MM.1S (cell line): ENCODE data around the gene KLF14.
"Not testable (repeated sequence)": the region's sequence is repeated elsewhere in the genome, so short reads cannot be mapped to it uniquely, and the experiment has no call there.

ENCODE experiments used
- DNase-seq: peaks from one replicate; pipeline ENCODE4 v3.0.0-alpha.2; 2015
- H2AFZ ChIP-seq: fragments of 300-600 bp; sonication (generic); 2 replicates; pipeline ENCODE4 v1.6.0; 2016; ENCODE audit warnings: antibody characterized with exemption, low read length
- H3F3A ChIP-seq: fragments of 300-600 bp; sonication (generic); 2 replicates; pipeline ENCODE4 v1.6.1; 2016; ENCODE audit warnings: mild to moderate bottlenecking, antibody characterized with exemption, low read length, moderate library complexity, mixed read lengths; ENCODE audit not compliant: insufficient read depth
- H3K27ac ChIP-seq: fragments of 300-600 bp; sonication (generic); 2 replicates; pipeline ENCODE4 v1.5.1; 2016; ENCODE audit warnings: mild to moderate bottlenecking, low read length
- H3K27me3 ChIP-seq: fragments of 300-600 bp; sonication (generic); replicated peaks from 2 replicates; pipeline ENCODE4 v1.6.0; 2016; ENCODE audit warnings: low read length; ENCODE audit not compliant: insufficient read depth
- H3K36me3 ChIP-seq: fragments of 300-600 bp; sonication (generic); replicated peaks from 2 replicates; pipeline ENCODE4 v1.6.1; 2016; ENCODE audit warnings: mild to moderate bottlenecking, low read length, mixed read lengths; ENCODE audit not compliant: insufficient read depth
- H3K4me1 ChIP-seq: fragments of 300-600 bp; sonication (generic); 2 replicates; pipeline ENCODE4 v1.6.1; 2016; ENCODE audit warnings: low read length, mixed read lengths
- H3K4me2 ChIP-seq: fragments of 300-600 bp; sonication (generic); 2 replicates; pipeline ENCODE4 v1.6.0; 2016; ENCODE audit warnings: low read depth, low read length
- H3K4me3 ChIP-seq: fragments of 300-600 bp; sonication (generic); 2 replicates; pipeline ENCODE4 v1.5.1; 2016; ENCODE audit warnings: low read length, mixed read lengths
- H3K79me2 ChIP-seq: fragments of 300-600 bp; sonication (generic); 2 replicates; pipeline ENCODE4 v1.6.1; 2016; ENCODE audit warnings: mixed run types, low read length, mixed read lengths
- H3K9ac ChIP-seq: fragments of 300-600 bp; sonication (generic); 2 replicates; pipeline ENCODE4 v1.6.1; 2016; ENCODE audit warnings: low read length, mixed read lengths
- H3K9me2 ChIP-seq: fragments of 300-600 bp; sonication (generic); replicated peaks from 2 replicates; pipeline ENCODE4 v1.6.1; 2016; ENCODE audit warnings: mild to moderate bottlenecking, low read length, mixed read lengths; ENCODE audit not compliant: insufficient read depth
- H3K9me3 ChIP-seq: fragments of 300-600 bp; sonication (generic); replicated peaks from 2 replicates; pipeline ENCODE4 v1.6.1; 2016; ENCODE audit warnings: mild to moderate bottlenecking, low read length, mixed read lengths; ENCODE audit not compliant: insufficient read depth
- H4K20me1 ChIP-seq: fragments of 300-600 bp; sonication (generic); 2 replicates; pipeline ENCODE4 v1.6.1; 2016; ENCODE audit warnings: mild to moderate bottlenecking, low read length, moderate library complexity, mixed read lengths; ENCODE audit not compliant: insufficient read depth
- CTCF ChIP-seq: fragments of 300-600 bp; sonication (generic); IDR thresholded peaks from 2 replicates; pipeline ENCODE4 v1.5.1; 2016; ENCODE audit warnings: antibody characterized with exemption, low read length, mixed read lengths
- EZH2 ChIP-seq: fragments of 300-600 bp; sonication (generic); optimal IDR thresholded peaks from 2 replicates; pipeline ENCODE3; 2017; ENCODE audit warnings: low read depth, mild to moderate bottlenecking, antibody characterized with exemption, low read length, mixed read lengths
- EZH2phosphoT487 ChIP-seq: fragments of 300-600 bp; sonication (generic); IDR thresholded peaks from 2 replicates; pipeline ENCODE4 v1.6.1; 2018; ENCODE audit warnings: antibody characterized with exemption, low read length

The KLF14 gene

GRCh38 chr7:130768854-130769253 is 34.8 kb upstream of the KLF14 start:
- no peak for DNase-seq
- Histone ChIP-seq H3K4me2 (no peak overlapping the region), H3F3A (no peaks in the 10 kb centered on the region), H3K4me3 (no peak overlapping the region), H3K9ac (no peak overlapping the region), H4K20me1 (no peaks in the 10 kb centered on the region), H3K27me3 (no peaks in the 10 kb centered on the region), H3K79me2 (no peaks in the 10 kb centered on the region), H3K9me2 (no peaks in the 10 kb centered on the region), H3K9me3 (no peaks in the 10 kb centered on the region), H3K4me1 (no peaks in the 10 kb centered on the region), H3K36me3 (no peaks in the 10 kb centered on the region), H2AFZ (no peak overlapping the region), H3K27ac (no peak overlapping the region)
- TF ChIP-seq EZH2 (no peak), CTCF (no peak), EZH2phosphoT487 (no peak)

GRCh38 chr7:130764569-130764968 is 30.6 kb upstream of the KLF14 start:
- H3F3A ChIP-seq, H2AFZ ChIP-seq, H3K4me3 ChIP-seq, H3K9me2 ChIP-seq, H3K9ac ChIP-seq, H3K4me1 ChIP-seq, H3K27ac ChIP-seq, H3K4me2 ChIP-seq, H3K36me3 ChIP-seq, H3K9me3 ChIP-seq, H4K20me1 ChIP-seq, DNase-seq, H3K27me3 ChIP-seq, H3K79me2 ChIP-seq: not testable (repeated sequence)

- DNase-seq: peak; percentile 65
- H3K9me2 ChIP-seq: no peaks in the 10 kb centered on the region
- no peak for TF ChIP-seq EZH2phosphoT487
- TF ChIP-seq EZH2: no peak
- TF ChIP-seq CTCF: peak; percentile 77
Measured at GRCh38 chr7:130758429-130759056, 24.5 kb upstream of the KLF14 start.

GRCh38 chr7:130756316-130756715 is 22.3 kb upstream of the KLF14 start:
- no peak overlapping the region for H3K4me3 ChIP-seq
- H3F3A ChIP-seq: no peaks in the 10 kb centered on the region
- no peak overlapping the region for H2AFZ ChIP-seq
- H3K4me1 ChIP-seq: no peaks in the 10 kb centered on the region
- TF ChIP-seq EZH2phosphoT487 (no peak), CTCF (no peak), EZH2 (no peak)
- no peaks in the 10 kb centered on the region for H3K79me2 ChIP-seq
- H3K9ac ChIP-seq: no peak overlapping the region
- H3K27me3 ChIP-seq: no peaks in the 10 kb centered on the region
- H3K27ac ChIP-seq: no peak overlapping the region
- H3K36me3 ChIP-seq: no peaks in the 10 kb centered on the region
- H3K4me2 ChIP-seq: no peak overlapping the region
- no peaks in the 10 kb centered on the region for H4K20me1 ChIP-seq
- DNase-seq: no peak
- H3K9me3 ChIP-seq: no peaks in the 10 kb centered on the region
- H3K9me2 ChIP-seq: no peaks in the 10 kb centered on the region

More at GRCh38 chr7:130758429-130759056, 24.5 kb upstream of the KLF14 start:
- H3F3A ChIP-seq: no peaks in the 10 kb centered on the region
- no peak overlapping the region for H3K4me2 ChIP-seq
- no peak overlapping the region for H2AFZ ChIP-seq
- no peaks in the 10 kb centered on the region for H3K9me3 ChIP-seq
- H4K20me1 ChIP-seq: no peaks in the 10 kb centered on the region
- H3K79me2 ChIP-seq: no peaks in the 10 kb centered on the region
- no peaks in the 10 kb centered on the region for H3K27me3 ChIP-seq
- H3K9ac ChIP-seq: no peak overlapping the region
- H3K27ac ChIP-seq: no peak overlapping the region
- no peaks in the 10 kb centered on the region for H3K4me1 ChIP-seq
- H3K36me3 ChIP-seq: no peaks in the 10 kb centered on the region
- H3K4me3 ChIP-seq: no peak overlapping the region
